HG03378 (cell line): Measurements from ENCODE around the gene PPM1F.

Experiments used
- ATAC-seq: cut with Tn5 transposase; IDR thresholded peaks from one replicate; pipeline ENCODE4 v1.9.1; 2021; ENCODE audit warnings: mild to moderate bottlenecking, moderate library complexity; ENCODE audit not compliant: unreplicated experiment

Gene PPM1F, protein sequence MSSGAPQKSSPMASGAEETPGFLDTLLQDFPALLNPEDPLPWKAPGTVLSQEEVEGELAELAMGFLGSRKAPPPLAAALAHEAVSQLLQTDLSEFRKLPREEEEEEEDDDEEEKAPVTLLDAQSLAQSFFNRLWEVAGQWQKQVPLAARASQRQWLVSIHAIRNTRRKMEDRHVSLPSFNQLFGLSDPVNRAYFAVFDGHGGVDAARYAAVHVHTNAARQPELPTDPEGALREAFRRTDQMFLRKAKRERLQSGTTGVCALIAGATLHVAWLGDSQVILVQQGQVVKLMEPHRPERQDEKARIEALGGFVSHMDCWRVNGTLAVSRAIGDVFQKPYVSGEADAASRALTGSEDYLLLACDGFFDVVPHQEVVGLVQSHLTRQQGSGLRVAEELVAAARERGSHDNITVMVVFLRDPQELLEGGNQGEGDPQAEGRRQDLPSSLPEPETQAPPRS

DNA sequence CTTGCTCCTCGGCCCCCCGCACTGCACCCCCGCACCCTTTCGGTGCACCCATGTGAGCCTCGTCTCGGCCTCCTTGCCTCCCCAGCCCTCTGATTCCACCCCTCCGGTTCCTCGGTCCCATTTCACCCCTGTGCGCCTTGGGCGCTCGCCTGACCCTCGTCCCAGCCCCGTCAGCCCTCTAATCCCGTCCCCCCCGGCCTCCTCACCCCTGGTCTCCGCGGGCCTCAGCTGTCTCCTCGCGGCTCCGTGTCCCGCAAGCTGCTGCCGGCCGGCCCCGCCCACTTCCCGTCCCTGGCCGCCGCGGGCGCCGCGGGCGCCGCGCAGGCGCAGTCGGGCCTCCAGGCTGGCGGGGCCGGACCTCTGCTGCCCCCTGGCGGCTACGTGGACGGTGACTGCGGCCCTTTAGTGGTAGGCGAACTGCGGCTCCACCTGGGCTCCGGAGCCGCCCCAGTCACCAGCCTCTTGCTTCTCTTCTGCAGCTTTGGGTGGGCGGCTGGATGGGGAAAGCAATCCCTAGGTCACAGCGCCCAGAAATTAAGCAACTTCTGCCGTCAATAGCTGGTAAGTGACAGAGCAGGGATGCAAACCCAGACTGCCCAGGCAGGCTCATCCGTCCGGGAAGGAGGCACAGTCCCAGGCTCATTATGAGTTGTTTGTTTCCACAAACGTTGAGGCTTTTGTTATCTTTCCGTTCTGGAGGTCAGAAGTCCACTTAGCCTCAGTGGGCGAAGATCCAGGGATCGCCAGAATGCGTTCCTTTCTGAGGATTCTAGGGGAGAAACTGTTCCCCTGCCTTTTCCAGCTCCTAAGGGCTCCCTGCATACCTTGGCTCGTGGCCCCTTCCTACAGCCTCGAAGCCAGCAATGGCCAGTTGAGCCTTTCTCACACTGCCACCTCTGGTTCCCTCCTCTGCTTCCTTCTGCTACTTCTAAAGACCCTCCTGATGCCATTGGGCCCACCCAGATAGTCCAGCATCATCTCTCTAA lies at the start of gene PPM1F:
Gene PPM1F, minus strand, starts transcription at position 263 of the 986 bp plus-strand sequence. CDS start 6,800 bp downstream, outside the sequence.
- no peak for ATAC-seq

DNA sequence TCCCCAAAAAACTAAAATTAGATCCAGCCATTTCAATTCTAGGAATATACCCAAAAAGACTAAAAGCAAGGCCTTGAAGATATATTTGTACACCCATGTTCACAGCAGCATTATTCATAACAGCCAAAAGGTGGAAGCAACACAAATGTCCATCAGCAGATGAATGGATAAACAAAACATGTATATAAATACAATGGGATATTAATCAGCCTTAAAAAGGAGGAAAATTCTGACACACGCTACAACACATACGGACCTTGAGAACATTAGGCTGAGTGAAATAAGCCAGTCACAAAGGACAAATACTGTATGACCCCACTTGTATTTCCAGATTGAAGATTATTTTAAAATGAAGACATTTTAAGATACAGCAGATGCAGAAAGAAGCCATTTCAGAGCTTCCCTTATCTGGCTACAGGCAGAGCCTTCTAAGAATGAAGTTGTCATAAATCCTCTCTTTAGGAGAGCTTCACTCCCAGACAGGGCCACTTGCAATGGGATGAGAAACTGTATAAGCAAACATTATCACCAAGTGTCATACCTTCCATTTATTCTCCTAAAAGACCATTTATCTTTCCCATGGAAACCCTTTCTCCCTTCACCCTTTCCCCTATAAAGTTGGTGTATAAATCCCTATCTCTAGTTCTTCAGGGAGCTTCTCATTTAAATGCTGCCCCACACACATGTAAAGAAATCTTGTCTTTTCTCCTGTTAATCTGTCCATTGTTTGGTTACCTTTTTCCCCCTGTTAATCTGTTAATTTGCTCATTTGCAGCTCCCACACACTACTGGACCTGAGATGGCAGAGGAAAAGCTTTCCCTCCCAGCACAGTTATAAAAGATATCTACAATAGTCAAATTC lies 49.2 kb upstream of the PPM1F start:
- no peak for ATAC-seq

DNA sequence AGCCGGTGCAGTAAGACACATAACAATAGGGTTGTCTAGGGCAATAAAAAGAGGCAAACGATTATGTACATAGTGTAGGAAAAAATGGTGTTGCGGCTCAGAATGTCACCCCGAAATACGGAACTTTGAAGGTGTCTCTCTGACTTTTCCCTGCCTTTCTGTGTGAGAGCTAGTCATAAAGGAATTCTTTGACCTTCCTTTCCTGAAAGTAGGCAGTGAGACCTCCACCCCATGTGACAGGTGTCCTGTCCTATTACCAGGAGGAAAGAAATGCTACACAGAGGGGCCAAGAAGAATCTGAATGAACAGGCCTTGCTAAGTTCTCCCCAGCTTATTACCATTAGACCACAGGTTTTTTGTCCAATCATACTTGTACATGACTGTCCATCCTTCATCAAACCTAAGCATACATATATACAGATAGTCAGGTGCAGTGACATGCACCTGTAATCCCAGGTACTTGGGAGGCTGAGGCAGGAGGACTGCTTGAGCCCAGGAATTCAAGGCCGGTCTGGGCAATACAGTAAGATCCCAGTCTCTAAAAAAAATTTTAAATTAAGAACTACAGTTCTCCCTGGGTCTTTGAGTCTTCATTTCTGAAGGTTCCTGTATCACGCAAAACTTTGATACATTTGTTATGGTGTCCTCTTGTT lies 46.1 kb upstream of the PPM1F start:
- no peak for ATAC-seq

DNA sequence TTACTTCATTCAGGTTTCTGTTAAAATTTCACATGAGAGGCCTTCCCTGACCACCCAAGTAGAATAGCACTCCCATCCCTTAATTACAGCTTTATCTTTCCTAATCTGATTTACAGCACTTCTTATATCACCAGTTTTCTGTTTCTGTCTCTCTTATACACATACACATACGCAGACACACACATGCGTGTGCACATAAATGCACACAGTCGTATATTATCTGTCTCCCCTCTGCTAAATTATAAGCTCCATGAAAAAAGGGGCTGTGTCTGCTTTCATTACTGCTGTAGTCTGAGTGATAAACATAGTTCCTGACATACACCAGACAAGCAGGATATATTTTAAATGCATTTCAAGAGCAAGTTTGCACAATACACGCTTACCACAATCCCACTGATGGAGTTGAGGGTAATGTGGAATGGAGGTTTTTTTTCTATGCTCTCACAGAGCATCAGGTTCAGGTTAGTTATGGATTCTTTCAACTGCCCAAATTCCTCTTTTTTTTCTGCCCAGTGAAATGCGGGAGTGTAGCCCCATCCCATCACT lies 43.6 kb upstream of the PPM1F start:
- no peak for ATAC-seq

DNA sequence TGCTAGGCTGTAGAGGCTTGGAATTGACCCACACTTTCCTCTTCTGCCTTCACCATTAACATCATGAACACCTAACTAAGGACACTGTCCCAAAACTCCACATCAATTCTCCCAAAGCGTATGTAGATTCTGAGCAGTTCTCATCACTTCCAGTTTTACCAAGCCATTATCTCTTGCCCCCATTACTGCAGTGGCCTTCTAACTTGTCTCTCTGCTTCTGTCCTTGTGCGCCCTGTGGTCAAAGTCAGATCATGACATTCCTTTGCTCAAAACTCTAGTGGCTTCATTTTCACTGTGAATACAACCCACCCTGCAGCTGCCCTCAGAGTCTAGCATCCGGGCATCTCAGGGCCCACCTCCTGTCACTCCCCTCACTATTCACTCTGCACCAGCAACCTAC lies 43.0 kb upstream of the PPM1F start:
- no peak for ATAC-seq

DNA sequence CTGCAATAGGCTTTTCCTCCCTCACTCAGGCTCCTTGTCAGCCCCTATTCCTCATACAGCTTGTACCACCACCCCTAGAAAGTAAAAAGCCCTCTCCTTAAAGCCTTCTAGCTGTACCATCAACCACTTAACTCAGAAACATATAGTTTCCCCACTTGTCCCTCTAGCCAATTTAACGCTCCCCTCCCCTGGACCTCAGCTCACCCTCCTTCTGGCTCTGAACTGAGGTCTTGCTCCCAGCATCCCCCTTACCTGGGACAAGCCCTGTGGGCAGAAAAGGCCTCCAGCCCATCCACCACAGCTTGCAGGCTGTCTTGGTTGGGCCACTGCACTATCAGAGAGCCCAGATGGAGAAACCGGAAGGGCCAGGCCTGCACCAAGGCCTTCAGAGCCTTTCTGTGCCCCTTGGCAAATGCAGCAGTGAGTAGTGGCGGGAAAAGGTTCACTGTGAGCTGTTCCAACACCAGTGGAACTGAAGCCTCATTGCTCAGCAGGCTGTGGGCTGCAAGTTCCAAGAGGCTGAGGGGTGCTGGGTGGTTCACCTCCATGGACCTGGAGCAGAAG lies 42.3 kb upstream of the PPM1F start:
- no peak for ATAC-seq

DNA sequence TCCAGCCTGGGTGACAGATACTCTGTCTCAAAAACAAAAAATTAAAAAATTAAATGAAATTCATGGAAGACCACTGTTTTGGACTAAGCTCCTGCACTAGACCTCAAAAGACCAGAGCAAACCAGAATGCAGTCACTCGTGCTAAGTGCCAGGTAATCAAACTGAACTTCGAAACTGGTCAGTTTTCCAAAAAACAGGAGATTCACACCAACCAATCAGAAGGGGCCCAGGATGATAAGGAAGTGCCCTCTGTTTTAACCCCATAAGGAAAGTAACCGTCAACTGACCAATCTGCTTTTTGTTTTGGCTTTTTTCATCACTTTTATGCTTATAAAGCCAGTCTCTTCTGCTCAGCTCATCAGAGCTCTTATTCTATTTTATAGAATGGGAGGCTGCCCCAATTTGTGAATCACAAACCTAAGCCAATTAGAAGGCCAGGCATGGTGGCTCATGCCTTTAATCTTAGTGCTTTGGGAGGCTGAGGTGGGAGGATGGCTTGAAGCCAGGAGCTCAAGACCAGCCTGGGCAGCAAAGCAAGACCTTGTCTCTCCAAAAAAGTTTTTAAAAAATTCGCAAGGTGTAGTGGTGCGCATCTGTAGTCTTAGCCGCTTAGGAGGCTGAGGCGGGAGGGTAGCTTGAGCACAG lies 40.1 kb upstream of the PPM1F start:
- ATAC-seq, result no peak

DNA sequence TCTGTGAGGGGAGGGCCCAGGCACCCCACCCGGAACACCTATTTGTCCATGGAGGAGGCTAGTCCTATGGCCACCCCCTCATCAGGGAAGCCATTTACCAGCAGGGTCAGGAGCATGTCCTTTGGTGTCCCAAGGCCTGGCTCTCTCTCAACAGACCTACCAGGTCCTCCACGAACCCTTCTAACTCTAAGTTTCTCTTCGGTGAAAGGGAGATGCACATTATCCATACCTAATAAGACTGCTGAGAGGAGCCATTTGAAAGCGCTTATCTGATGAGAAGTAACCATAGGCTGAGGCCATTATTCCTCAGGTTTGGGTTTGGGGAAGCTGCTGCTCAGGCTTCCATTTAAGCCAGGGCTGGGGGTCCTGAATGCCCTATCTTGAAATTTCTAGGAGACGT lies 39.1 kb upstream of the PPM1F start:
- no peak for ATAC-seq

DNA sequence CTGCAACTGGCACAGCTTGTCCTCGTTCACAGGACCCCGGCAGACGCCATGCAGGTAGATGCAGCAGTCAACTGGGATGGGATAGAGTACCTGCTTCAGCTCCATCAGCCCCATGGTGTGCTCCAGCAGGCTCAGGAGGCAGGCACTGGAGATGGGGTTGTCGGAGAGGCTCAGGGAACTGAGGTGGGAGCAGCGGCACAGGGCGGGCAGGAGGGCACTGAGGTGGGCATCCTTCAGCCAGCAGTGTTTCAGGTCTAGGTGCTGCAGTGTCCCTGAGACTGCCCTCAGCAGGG lies 38.6 kb upstream of the PPM1F start:
- ATAC-seq, result no peak

DNA sequence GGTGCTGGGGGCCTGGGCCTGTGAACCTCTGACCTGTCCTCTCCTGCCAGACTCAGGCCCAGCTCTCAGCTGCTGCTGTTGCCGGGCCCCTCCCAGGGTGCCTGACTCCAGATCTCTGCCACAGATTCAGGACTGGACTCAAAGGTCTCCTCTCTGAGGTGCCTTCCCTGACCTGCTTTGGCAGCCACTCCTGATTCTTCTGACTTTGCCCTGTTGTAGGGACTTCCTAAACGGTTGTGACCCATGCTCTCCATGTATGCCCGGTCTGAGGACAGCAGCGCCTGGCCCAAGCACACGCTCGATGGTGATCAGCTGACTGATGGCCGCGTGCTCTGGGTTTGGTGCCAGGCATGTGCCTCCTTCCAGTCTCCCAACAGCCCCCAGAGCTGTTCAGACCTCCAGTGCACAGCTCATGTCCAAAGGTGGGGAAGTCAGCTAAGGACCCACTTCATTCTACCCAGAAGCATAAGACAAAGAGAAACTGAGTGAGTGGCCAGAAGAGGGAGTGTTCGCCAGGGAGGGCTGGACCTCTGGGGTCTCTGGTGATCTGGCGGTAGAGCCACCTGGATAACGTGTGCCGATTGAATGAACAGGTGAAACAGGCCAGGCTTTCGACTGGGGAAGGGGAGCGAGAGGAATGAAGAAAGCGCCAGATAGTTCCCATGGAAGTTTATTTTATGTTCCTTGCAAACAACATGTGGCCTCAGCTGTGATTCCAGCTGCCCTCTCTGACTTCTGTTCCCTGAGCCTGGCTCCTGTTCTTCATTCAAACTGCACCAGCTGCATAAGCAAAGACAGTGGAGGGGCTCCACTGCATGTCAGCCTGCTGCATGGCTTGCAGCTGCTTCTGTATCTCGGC lies 38.0 kb upstream of the PPM1F start:
- ATAC-seq, result no peak

DNA sequence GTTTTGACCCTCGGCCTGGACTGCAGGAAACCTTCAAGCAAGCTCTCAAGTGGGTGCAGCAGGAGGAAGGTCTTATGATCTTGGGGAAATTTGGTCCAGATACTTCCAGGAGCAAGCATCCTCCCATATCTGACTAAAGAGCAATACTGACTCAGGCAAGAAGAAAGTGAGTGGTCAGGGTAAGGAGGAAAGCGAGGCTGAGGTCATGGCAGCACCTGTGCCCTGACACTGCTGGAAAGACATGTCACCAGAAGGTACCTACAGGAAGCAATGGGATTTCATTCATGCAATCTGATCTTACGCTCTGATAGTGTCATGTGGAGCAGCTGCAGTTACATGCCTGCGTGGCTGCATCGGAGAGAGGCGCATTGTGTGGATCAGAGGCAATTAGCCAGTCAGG lies 36.4 kb upstream of the PPM1F start:
- no peak for ATAC-seq

DNA sequence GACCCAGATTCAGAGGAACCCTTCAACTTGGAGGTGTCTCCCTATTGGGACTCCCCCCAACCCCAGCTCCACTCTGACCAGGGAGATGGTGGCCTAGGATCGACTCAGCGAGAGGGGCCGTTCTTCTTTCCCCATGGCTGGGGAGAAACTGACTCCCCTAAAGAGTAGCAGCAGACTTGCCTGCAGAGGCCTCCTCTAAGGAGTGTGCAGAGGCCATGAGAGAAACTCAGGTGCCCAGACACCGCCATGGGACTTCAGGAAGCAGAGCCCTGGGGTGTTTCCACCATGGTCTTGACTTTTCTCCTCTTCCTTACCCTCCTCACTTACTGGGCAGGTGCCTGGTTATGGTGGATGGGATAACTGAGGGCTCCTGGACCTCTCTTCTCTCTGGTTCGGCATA lies 32.6 kb upstream of the PPM1F start:
- no peak for ATAC-seq

DNA sequence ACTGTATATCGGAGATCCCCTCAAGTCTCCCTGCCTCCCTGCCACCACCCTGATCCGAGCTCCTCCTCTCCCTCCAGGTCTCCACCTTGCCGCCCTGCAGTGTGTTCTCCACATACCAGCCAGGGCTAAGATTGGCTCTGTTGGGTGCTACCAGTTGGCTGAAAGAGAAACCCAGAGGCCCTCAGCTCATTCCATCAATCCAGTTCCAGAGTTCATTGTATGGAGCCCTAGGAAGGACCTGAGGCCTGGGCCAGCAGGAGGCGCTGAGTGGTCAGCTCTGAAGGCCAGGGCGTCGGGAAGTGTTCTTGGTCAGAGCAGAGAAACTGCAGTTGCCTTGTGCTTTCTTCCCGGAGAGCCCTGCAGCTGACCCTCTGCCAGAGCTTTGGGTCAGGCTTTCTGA lies 32.1 kb upstream of the PPM1F start:
- no peak for ATAC-seq

DNA sequence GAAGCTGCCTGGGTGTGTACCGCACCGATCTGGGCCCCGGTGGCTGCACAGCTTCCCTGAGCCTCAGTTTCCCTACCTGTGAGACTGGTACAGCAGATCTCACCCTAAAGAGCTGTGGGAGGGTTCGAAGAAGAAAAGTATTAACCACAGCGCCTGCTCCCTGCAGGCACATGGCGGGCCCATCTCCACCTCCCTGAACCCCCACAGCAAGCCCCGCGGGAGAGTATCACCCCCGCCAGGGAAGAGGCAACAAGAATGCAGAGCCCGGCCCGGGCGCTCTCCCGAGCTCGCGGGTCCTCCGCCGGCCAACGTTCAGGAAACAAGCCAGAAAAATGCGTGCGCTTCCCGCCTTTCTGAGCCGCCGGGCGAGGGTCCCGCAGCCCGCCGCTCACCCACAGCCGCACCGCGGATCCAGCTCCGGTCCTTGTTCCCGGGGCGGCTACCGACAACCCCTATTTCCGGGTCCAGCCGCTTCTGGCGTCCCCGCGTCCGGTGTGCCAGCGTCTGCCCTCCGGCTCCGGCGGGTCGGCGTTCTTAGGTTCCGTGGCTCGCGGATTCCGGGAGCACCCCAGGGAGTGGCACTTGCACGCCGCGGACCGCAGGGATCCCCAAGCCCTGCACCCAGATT lies 29.8 kb upstream of the PPM1F start, which contains the start of gene TOP3B:
Gene TOP3B, minus strand, starts transcription at position 450 of the 628 bp plus-strand sequence. CDS start 7,078 bp downstream, outside the sequence.
- no peak for ATAC-seq

DNA sequence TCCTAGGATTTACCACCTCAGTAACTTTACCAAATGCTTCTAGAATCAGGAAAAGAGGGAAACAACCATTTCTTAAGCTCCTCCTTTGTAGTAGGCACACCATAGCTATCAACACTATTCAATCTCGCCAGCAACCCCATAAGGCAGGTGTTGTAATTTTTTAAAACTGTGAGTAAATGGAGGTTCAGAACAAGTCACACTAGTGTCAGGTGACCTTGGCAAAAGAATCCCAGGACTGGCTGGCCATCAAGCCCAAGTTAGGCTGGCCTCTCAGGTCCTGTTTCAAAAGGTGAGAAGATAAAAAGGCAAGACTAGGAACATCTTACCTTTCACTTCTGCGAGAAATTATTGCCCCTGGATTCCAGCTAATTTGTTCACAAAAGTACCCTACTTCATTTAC lies 29.2 kb upstream of the PPM1F start:
- ATAC-seq, result no peak

DNA sequence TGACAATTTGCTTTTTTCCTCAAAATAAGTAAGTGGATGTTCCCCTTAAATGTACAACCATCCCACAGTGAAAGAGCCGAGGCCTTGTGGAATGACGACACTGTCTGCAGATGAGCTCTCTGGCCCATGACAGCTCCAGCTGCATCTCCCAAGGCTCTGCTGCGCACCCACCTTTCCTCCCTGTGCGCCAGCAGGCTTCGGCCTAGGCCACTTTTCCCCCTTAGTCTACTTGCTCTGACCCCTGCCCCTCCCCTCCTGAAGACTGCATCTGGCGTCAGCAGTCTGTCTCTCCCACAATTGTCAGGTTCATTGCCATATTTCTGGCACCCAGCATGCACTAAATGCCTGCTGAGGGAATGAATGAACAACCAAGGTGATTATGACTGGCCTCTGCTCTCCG lies 27.9 kb upstream of the PPM1F start:
- ATAC-seq, result no peak

DNA sequence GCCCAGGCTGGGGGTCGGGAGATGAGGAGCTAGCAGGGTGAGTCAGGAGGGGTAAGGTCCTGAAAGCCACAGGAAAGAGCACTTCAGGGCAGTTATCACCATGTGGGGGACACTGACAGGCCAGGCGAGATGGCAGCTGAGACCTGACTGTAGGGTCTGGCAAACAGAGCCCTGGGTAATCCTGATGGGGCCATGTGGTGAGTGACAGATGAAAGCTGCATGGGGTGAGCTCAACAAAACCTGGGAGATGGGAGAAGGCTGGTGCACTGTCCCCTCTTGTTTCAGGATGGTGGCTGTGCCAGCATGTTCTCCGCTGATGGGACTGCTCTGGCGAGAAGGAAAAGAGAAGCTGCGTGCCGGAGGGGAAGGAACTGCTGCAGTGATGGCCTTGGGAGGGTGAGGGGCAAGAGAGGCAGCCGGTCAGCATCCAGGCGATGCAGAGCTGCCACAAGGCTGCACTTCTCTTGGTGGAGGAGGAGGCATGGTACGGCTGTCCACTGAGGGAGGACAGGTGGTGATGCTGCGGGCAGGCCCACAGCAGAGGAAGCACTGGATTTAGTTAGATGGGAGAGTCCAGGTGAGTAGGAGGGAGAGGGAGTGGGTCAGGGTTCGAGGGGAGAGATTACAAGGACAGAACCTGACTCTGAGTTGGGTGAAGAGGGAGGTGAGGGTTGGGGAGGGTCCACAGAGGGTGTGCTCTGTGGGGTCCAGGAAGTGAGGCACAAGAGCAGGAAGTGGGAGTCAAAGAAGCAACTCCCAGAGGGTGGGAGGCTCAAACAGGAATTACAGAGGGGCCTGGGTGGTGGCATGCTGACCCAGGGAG lies 26.1 kb upstream of the PPM1F start:
- no peak for ATAC-seq
